ENCODE results near the gene ALOX12B.
"Not testable (repeated sequence)": the region's sequence is repeated elsewhere in the genome, so short reads cannot be mapped to it uniquely, and the experiment has no call there.

ALOX12B gene

GRCh38 chr17:8118769-8119580 is 31.5 kb upstream of the ALOX12B start:
- peak; percentile 90 for DNase-seq

- DNase-seq = no peak
These were observed 30.7 kb upstream of the ALOX12B start, which contains the start of gene ALOXE3 for GRCh38 chr17:8117980-8118768. ALOXE3 (minus strand) TSS chr17:8118514; CDS start chr17:8117990, 524 bp downstream.

- DNase-seq = no peak
These were observed 30.0 kb upstream of the ALOX12B start for GRCh38 chr17:8117367-8117979.

GRCh38 chr17:8116776-8117175 is 29.3 kb upstream of the ALOX12B start:
- DNase-seq = no peak

GRCh38 chr17:8110907-8111306 is 23.4 kb upstream of the ALOX12B start:
- no peak for DNase-seq

- DNase-seq = no peak
These were observed 22.9 kb upstream of the ALOX12B start for GRCh38 chr17:8110456-8110804.

- DNase-seq = peak; percentile 57
These were observed 22.3 kb upstream of the ALOX12B start for GRCh38 chr17:8109661-8110455.

- no peak for DNase-seq
These were observed 21.6 kb upstream of the ALOX12B start for GRCh38 chr17:8108972-8109660.

GRCh38 chr17:8106980-8107379 is 19.5 kb upstream of the ALOX12B start:
- not testable (repeated sequence) for DNase-seq

GRCh38 chr17:8105957-8106398 is 18.5 kb upstream of the ALOX12B start:
- peak; percentile 7 for DNase-seq

GRCh38 chr17:8104911-8105310 is 17.4 kb upstream of the ALOX12B start:
- DNase-seq = no peak

GRCh38 chr17:8103549-8103948 is 16.0 kb upstream of the ALOX12B start:
- DNase-seq = no peak

GRCh38 chr17:8101721-8102120 is 14.2 kb upstream of the ALOX12B start:
- DNase-seq = no peak

GRCh38 chr17:8100763-8101162 is 13.2 kb upstream of the ALOX12B start:
- DNase-seq = no peak

GRCh38 chr17:8100111-8100510 is 12.6 kb upstream of the ALOX12B start:
- no peak for DNase-seq

GRCh38 chr17:8096541-8096940 is 9.0 kb upstream of the ALOX12B start:
- DNase-seq = no peak

GRCh38 chr17:8095361-8095760 is 7.8 kb upstream of the ALOX12B start:
- DNase-seq = no peak

- DNase-seq = peak; percentile 68
These were observed 3.6 kb upstream of the ALOX12B start for GRCh38 chr17:8091033-8091687.

GRCh38 chr17:8089728-8090127 is 2.2 kb upstream of the ALOX12B start:
- DNase-seq = no peak

GRCh38 chr17:8087952-8088230 is 375 bp upstream of the ALOX12B start:
- DNase-seq = no peak

GRCh38 chr17:8084250-8084649 is 3.3 kb downstream of the ALOX12B start:
- DNase-seq = no peak

- DNase-seq = no peak
These were observed 5.2 kb downstream of the ALOX12B start for GRCh38 chr17:8082292-8082691.

Measured in suppressor macrophage treated with lipopolysaccharide for 4 hours (primary cell).